Keratinocyte (primary cell): Measurements from ENCODE around the gene COMMD9. TPM values are rescaled to one million over a fixed set of nuclear protein-coding genes. Genes with fewer than 3 reads are reported as not detected.

ENCODE experiments used
- DNase-seq: peaks from one replicate; pipeline ENCODE4 v3.0.0-alpha.2; 2011; ENCODE audit warnings: low read depth, missing footprints, low spot score
- FAIRE-seq: peaks from 2 replicates; lab custom pipeline; 2011; peaks lifted over from hg19 to GRCh38; lab: Jason Lieb, UNC
- H2AFZ ChIP-seq: 2 replicates; pipeline ENCODE4 v1.6.0; 2012; ENCODE audit warnings: low read length, control low read depth, inconsistent platforms; ENCODE audit not compliant: control insufficient read depth
- H3K27ac ChIP-seq: 2 replicates; pipeline ENCODE4 v1.5.1; 2011; ENCODE audit warnings: low read length; ENCODE audit not compliant: control insufficient read depth, insufficient read depth
- H3K27me3 ChIP-seq: 3 replicates; pipeline ENCODE4 v1.6.0; 2011; ENCODE audit warnings: low read length; ENCODE audit not compliant: control insufficient read depth, insufficient read depth; ENCODE audit errors: extremely low read depth
- H3K36me3 ChIP-seq, 2 experiments: 2 replicates in 1 of 2; 3 replicates in 1 of 2; pipeline ENCODE4 v1.5.1; 2011; ENCODE audit warnings: low read length in 2 of 2, mild to moderate bottlenecking in 1 of 2; ENCODE audit not compliant: control insufficient read depth in 2 of 2, insufficient read depth in 2 of 2; ENCODE audit errors: extremely low read depth in 1 of 2
- H3K4me1 ChIP-seq: 3 replicates; pipeline ENCODE4 v1.5.1; 2011; ENCODE audit warnings: low read length; ENCODE audit not compliant: control insufficient read depth, insufficient read depth; ENCODE audit errors: extremely low read depth
- H3K4me2 ChIP-seq: 3 replicates; pipeline ENCODE4 v1.6.0; 2011; ENCODE audit warnings: low read depth, low read length; ENCODE audit not compliant: control insufficient read depth, insufficient read depth; ENCODE audit errors: extremely low read depth
- H3K4me3 ChIP-seq, 3 experiments: fragments of 200-600 bp in 1 of 3; sonication (generic) in 1 of 3; 2 replicates in 2 of 3; 3 replicates in 1 of 3; pipeline ENCODE4 v1.5.1; 2011 to 2016; ENCODE audit warnings: low read length in 3 of 3, mild to moderate bottlenecking in 3 of 3, control low read depth in 2 of 3, inconsistent platforms in 1 of 3, low read depth in 1 of 3, mixed read lengths in 1 of 3, mixed run types in 1 of 3, moderate library complexity in 1 of 3; ENCODE audit not compliant: control insufficient read depth in 2 of 3, insufficient read depth in 2 of 3; ENCODE audit errors: extremely low read depth in 1 of 3
- H3K79me2 ChIP-seq: 2 replicates; pipeline ENCODE4 v1.6.0; 2012; ENCODE audit warnings: low read length; ENCODE audit not compliant: control insufficient read depth, insufficient read depth
- H3K9ac ChIP-seq: 3 replicates; pipeline ENCODE4 v1.6.0; 2011; ENCODE audit warnings: low read length; ENCODE audit not compliant: control insufficient read depth, insufficient read depth; ENCODE audit errors: extremely low read depth
- H3K9me1 ChIP-seq: 3 replicates; pipeline ENCODE4 v1.6.0; 2011; ENCODE audit warnings: low read length; ENCODE audit not compliant: control insufficient read depth, insufficient read depth; ENCODE audit errors: extremely low read depth
- H3K9me3 ChIP-seq: 2 replicates; pipeline ENCODE4 v1.5.1; 2012; ENCODE audit warnings: low read depth, low read length; ENCODE audit not compliant: control insufficient read depth
- H4K20me1 ChIP-seq: 3 replicates; pipeline ENCODE4 v1.6.0; 2011; ENCODE audit warnings: low read length; ENCODE audit not compliant: control insufficient read depth, insufficient read depth; ENCODE audit errors: extremely low read depth
- EZH2 ChIP-seq: IDR thresholded peaks from one replicate; pipeline ENCODE4 v1.6.1; 2012; ENCODE audit warnings: inconsistent platforms, mild to moderate bottlenecking, low read length, moderate library complexity
- dilution Hi-C: fragments of 300-500 bp; cut with MboI; formaldehyde crosslinking; loops from one replicate; pipeline ENCODE4 v1.7.0; 2020; ENCODE audit warnings: low sequenced_read_pairs; ENCODE audit not compliant: extremely low pct_ligation_motif_present
- polyA plus RNA-seq, 5 experiments: library from polyadenylated mRNA; depleted of rRNA in 3 of 5; stranded (reverse) in 3 of 5; stranded (forward) in 1 of 5; unstranded in 1 of 5; fragments of >200 nt; gene quantifications; 1 replicate in 1 of 5; 2 replicates in 3 of 5; 3 replicates in 1 of 5; pipeline versions ENCODE4 v1.2.1 to v1.2.3, GENCODE V29; 2011 to 2012; ENCODE audit warnings: missing spikeins in 2 of 5, low read depth in 1 of 5, low replicate concordance in 1 of 5
- TF ChIP-seq, protein P1 (sequence below), 3 experiments: IDR thresholded peaks in 1 of 3; conservative IDR thresholded peaks in 1 of 3; optimal IDR thresholded peaks in 1 of 3; 2 replicates in 2 of 3; 3 replicates in 1 of 3; pipeline versions ENCODE3 to v1.5.1; 2011; ENCODE audit warnings: low read length in 3 of 3, mild to moderate bottlenecking in 3 of 3, moderate library complexity in 2 of 3, control low read depth in 1 of 3, inconsistent platforms in 1 of 3; ENCODE audit not compliant: insufficient read depth in 2 of 3; ENCODE audit errors: extremely low read depth in 1 of 3

Gene COMMD9
- polyA plus RNA-seq, 1 donor (not counting 4 experiments of a cell fraction or from before 2014, with no cell fraction given) = 52.6 TPM

DNA sequence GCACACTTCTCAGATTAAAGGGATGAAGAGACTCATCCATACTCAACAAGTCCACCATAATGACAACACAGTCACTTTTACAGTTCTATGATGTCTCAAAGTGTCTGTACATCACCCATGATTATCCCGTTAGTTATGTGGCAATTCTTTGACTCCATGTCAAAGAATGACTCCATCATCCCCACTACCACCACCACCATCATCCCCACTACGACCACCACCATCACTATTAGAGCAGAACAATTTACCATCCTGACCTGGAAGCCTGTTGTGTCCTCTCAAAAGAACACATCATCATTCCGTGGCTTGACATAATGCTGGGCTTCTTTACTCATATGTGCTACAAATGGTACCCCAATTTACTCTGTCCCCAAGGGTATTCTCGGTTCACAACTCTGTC is 20.6 kb upstream of the COMMD9 start:
- Histone ChIP-seq H3K9me1 (no peaks in the 10 kb centered on the region), H3K36me3 (no peaks in the 10 kb centered on the region), H3K27ac (no peak overlapping the region), H4K20me1 (no peaks in the 10 kb centered on the region), H3K4me2 (no peak overlapping the region), H3K9me3 (no peaks in the 10 kb centered on the region), H3K4me1 (peaks cover 15% of the 10 kb centered on the region), H3K79me2 (no peaks in the 10 kb centered on the region), H3K9ac (no peak overlapping the region), H3K27me3 (peaks cover 11% of the 10 kb centered on the region), H3K4me3 (no peak overlapping the region), H2AFZ (no peak overlapping the region)
- dilution Hi-C loops = no loop called here
- no peak for TF ChIP-seq EZH2
- TF ChIP-seq, protein P1, sequence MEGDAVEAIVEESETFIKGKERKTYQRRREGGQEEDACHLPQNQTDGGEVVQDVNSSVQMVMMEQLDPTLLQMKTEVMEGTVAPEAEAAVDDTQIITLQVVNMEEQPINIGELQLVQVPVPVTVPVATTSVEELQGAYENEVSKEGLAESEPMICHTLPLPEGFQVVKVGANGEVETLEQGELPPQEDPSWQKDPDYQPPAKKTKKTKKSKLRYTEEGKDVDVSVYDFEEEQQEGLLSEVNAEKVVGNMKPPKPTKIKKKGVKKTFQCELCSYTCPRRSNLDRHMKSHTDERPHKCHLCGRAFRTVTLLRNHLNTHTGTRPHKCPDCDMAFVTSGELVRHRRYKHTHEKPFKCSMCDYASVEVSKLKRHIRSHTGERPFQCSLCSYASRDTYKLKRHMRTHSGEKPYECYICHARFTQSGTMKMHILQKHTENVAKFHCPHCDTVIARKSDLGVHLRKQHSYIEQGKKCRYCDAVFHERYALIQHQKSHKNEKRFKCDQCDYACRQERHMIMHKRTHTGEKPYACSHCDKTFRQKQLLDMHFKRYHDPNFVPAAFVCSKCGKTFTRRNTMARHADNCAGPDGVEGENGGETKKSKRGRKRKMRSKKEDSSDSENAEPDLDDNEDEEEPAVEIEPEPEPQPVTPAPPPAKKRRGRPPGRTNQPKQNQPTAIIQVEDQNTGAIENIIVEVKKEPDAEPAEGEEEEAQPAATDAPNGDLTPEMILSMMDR (optimal IDR thresholded peaks at IDR 0.05 in 1 of 3, IDR thresholded peaks at IDR 0.05 in 1 of 3, conservative IDR thresholded peaks at IDR 0.05 in 1 of 3; ENCODE audit: extremely low read depth in 1 of 3, insufficient read depth in 2 of 3, low read length in 3 of 3) = no peak
- DNase-seq = no peak
- FAIRE-seq = no peak

GRCh38 chr11:36308577-36308976 is 19.4 kb upstream of the COMMD9 start:
- Histone ChIP-seq H3K9ac (no peak overlapping the region), H3K4me3 (no peak overlapping the region), H3K27ac (no peak overlapping the region), H3K36me3 (no peaks in the 10 kb centered on the region), H3K4me1 (peaks cover 15% of the 10 kb centered on the region), H3K9me3 (no peaks in the 10 kb centered on the region), H3K4me2 (no peak overlapping the region), H2AFZ (no peak overlapping the region), H3K9me1 (no peaks in the 10 kb centered on the region), H4K20me1 (no peaks in the 10 kb centered on the region), H3K79me2 (no peaks in the 10 kb centered on the region), H3K27me3 (peaks cover 7% of the 10 kb centered on the region)
- DNase-seq (no peak), FAIRE-seq (no peak)
- TF ChIP-seq, protein P1 (optimal IDR thresholded peaks at IDR 0.05 in 1 of 3, IDR thresholded peaks at IDR 0.05 in 1 of 3, conservative IDR thresholded peaks at IDR 0.05 in 1 of 3; ENCODE audit: extremely low read depth in 1 of 3, insufficient read depth in 2 of 3, low read length in 3 of 3) = no peak
- TF ChIP-seq EZH2 = no peak
- dilution Hi-C loops = no loop called here
